ENCODE measurements around the gene TMEM120A.
A peak's percentile ranks its signal among the peaks of the same experiment; 100 is the strongest.

TMEM120A gene

GRCh38 chr7:75996476-75996875, 2.1 kb upstream of the TMEM120A start:
- DNase-seq (ENCODE audit: insufficient read length, low spot score) (no peak), FAIRE-seq (no peak)

DNA sequence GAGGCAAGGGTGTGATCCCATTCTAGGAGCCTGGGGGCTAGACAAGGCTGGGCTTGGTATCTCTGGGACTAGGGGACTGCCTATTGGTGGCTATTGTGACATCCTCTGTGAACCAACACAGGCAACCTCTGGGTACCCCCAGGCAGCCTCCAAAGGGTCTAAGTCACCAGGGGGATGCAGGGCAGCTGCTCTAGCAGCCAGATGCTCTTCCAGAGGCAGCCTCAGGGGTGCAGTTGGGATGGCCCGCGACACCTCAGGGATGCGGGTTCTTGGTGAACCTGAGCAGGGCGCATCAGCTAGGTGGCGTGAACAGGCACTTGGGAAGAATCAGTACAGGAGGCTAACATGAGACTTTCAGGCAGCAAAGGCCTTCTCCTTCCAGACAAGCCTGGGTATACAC, 1.6 kb upstream of the TMEM120A start:
- DNase-seq (ENCODE audit: insufficient read length, low spot score): no peak
- no peak for FAIRE-seq

- FAIRE-seq: no peak
- DNase-seq (ENCODE audit: insufficient read length, low spot score): no peak
Measured at GRCh38 chr7:75995052-75995471, 667 bp upstream of the TMEM120A start.

DNA sequence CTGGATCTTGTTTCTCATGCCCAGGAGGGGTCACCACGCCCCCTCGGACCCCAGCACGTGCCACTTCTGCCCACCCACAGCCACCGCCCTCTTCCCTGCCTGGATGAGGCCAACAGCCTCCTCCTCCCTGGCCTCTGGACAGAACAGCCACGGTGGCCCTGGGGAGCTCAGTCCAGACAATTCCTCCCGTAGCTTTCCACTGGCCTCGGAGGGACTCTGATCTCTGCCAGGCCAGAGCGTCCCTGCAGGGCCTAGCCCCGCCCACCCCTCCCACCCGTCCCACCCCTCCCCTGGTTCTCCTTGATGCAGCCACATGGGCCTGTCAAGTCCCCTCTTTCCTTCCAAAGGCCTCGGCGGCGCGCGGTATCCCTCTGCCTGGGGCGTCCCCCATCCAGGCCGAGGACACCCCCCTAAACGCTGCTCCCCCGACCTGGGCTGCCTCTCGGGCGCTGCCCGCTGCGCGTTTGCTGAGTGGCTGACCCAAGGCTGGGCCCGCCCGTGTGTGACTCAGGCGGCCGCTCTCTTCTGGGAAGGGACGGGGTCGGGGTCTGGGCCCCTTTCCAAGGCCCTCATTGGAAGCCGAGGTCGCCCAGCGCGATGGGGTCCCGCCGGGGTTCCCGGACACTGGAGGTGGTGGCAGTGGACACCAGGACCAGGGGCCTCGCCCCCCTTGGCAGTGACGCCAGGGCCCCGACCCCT, 557 bp downstream of the TMEM120A start:
- FAIRE-seq (no peak), DNase-seq (ENCODE audit: insufficient read length, low spot score) (peak; percentile 62)

- no peak for FAIRE-seq
- DNase-seq (ENCODE audit: insufficient read length, low spot score): no peak
Measured at GRCh38 chr7:75992083-75992755, 2.2 kb downstream of the TMEM120A start.

DNA sequence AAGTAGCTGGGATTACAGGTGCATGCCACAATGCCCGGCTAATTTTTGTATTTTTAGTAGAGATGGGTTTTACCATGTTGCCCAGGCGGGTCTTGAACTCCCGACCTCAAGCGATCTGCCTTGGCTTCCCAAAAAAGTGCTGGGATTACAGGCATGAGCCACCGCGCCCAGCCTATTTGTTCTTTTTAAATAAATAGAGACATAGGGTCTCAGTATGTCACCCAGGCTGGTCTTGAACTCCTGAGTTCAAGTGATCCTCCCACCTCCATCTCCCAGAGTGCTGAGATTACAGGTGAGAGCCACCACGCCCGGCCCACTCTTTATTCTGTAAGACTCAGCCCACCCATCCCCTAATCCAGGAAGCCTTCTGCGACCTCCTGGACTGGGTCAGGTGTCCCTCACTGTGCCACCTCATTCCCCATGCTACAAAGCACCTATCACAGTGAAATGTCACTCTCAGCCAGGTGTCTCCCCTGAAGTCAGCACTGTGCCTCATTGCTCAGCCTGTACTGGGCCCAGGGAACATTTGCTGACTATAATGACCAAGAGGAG, 2.8 kb downstream of the TMEM120A start:
- no peak for FAIRE-seq

GRCh38 chr7:75989500-75990388, 4.7 kb downstream of the TMEM120A start:
- DNase-seq (ENCODE audit: insufficient read length, low spot score) (no peak), FAIRE-seq (no peak)

More for the DNA sequence above, 2.8 kb downstream of the TMEM120A start:
- DNase-seq (ENCODE audit: insufficient read length, low spot score): no peak

GRCh38 chr7:75988568-75989499, 5.6 kb downstream of the TMEM120A start:
- FAIRE-seq: no peak
- DNase-seq (ENCODE audit: insufficient read length, low spot score): no peak

DNA sequence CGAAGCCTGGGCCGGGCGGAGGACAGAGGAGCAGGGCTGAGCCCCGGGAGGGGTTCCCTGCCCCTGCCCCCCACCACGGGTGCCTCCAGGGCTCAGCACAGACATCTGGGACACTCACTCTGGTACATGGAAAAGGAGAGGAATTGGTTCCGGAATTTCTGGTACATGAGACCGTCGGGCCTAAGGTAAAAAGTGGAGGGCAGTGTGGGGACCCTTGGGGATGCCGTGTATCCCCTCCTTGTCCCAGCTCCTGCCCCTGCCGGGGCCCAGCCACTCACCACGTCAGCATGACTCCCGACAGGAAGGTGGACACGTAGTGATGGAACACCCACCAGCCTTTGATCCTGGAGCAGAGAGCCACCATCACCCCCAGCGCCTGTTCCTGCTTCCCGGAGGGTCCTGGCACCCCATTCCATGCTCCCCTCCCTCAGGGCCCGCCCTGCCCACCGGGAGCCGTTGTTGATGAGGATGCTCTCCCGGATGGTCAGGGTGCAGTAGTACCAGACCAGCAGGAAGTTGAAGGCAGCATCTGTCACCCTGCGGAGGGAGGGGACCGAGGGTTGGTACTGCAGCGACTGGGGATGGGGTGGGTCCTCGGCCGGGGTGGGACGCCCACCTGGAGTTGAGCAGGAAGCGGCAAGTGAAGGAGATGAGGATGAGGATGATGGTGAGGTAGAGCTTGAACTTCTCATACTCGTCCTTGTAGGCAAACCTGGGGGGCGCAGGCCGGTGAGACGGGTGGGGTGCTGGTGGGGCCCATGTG, 6.4 kb downstream of the TMEM120A start:
- no peak for FAIRE-seq
- DNase-seq (ENCODE audit: insufficient read length, low spot score): no peak

DNA sequence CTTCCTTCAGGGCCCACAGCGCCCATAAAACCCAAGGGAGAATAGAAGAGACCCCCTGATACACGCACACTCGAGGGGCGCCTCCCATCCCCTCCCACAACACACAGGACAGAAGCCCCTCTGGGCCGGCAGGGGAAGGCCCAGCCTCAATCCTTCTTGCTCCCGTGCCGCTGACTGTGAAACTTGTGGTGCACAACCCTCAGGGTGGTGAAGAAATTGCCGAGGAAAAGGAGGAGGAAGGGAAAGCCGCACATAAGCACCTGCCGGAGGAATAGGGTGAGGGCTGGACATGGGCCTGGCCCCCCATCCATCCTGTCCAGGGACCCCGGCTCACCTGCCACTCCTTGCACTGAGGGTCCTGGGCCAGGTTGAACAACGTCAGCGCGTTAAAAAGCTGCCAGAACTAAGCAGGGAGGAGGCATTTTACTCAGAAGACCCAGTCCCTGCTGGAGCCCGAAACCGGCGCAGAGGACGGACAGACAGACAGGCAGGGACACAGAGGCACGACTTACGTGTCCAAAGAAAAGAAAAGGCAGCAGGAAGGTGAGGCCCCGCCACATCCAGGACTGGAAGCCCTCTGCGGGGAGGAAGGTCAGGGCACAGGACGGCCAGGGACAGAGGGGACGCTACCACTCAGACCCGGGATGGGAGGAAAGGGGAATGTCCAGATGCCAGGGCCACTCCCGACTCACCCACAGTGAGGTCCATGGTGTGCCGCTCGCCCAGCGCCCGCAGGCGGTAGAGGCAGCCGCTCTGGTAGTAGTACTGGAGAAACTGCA, 7.2 kb downstream of the TMEM120A start:
- FAIRE-seq (no peak), DNase-seq (ENCODE audit: insufficient read length, low spot score) (no peak)

DNA sequence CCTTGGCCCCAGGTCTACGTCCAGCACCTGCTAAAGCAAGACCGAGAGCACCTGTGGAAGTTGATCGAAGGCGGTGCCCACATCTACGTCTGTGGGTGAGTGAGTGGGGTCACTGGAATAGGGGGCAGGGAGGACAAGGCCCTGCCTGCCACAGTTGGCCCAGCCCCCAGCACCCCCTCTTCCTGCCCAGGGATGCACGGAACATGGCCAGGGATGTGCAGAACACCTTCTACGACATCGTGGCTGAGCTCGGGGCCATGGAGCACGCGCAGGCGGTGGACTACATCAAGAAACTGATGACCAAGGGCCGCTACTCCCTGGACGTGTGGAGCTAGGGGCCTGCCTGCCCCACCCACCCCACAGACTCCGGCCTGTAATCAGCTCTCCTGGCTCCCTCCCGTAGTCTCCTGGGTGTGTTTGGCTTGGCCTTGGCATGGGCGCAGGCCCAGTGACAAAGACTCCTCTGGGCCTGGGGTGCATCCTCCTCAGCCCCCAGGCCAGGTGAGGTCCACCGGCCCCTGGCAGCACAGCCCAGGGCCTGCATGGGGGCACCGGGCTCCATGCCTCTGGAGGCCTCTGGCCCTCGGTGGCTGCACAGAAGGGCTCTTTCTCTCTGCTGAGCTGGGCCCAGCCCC, 8.1 kb downstream of the TMEM120A start:
- no peak for DNase-seq (ENCODE audit: insufficient read length, low spot score)
- FAIRE-seq: no peak

- DNase-seq (ENCODE audit: insufficient read length, low spot score): no peak
- no peak for FAIRE-seq
Measured at GRCh38 chr7:75985518-75986146, 8.8 kb downstream of the TMEM120A start.

- FAIRE-seq (no peak), DNase-seq (ENCODE audit: insufficient read length, low spot score) (no peak)
Measured at GRCh38 chr7:75985009-75985517, 9.3 kb downstream of the TMEM120A start.

DNA sequence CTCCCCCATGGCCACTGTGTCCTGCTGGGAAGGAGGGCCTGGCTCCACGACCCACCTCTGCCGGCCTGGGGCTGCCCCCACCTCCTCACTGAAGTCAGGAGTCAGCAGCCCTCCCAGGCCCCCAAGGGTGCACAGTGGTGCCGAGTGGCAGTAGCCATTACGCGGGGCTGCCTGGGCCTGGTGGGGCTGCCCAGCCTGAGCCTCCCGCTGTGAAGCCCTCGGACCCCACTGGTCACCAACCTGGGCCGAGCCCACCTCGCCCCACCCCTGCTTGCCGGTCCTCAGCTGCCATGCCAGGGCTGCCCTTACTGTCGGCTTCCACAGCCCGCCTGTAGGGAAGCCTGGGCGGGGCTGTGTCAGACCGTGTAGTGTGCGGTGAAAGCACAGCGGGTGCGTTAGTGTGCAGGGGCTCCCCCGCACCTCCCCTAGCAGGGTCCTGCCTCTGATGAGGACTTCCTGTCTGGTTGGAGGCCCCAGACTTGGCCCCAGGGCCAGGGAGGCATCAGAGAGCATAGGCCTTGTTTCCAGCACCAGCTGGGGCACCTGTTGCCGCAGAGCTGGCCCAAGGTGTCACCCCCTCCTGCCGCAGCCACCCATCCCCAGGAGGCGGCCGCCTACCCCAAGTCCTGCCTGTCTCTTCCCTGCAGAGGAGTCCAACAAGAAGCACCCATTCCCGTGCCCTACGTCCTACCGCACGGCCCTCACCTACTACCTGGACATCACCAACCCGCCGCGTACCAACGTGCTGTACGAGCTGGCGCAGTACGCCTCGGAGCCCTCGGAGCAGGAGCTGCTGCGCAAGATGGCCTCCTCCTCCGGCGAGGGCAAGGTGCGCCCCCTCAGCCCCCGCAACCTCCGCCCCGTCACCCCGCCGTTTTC, 10.0 kb downstream of the TMEM120A start:
- no peak for FAIRE-seq
- DNase-seq (ENCODE audit: insufficient read length, low spot score): no peak

DNA sequence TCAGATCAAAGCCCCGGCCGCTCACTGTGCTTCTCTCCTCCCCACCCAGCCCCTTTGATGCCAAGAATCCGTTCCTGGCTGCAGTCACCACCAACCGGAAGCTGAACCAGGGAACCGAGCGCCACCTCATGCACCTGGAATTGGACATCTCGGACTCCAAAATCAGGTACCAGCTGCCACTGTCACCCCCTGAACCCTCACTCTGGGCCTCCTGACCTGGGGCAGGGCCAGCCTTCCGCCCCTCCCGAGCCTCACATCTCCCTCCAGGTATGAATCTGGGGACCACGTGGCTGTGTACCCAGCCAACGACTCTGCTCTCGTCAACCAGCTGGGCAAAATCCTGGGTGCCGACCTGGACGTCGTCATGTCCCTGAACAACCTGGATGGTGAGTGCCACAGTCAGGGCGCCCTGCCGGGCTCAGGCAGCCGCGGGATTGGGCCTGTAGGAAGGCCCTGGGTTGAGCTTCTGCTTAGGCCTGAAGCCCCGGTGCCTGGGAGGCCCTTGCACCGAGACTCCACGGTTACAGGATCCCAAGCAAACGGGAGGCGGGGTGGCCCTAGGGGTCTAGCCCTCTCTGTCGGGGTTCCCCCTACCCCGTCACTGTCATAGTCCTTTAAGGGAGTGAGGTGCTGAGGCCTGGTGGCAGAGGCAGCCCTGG, 10.8 kb downstream of the TMEM120A start:
- FAIRE-seq (no peak), DNase-seq (ENCODE audit: insufficient read length, low spot score) (no peak)
